GM19099 (cell line): ENCODE results near the gene LAT.
A peak's percentile ranks its signal among the peaks of the same experiment; 100 is the strongest.

ENCODE experiments used
- POLR2A ChIP-seq: IDR thresholded peaks from 3 replicates; pipeline ENCODE4 v1.6.1; 2011; ENCODE audit warnings: low read depth; ENCODE audit not compliant: insufficient read length; ENCODE audit errors: extremely low read depth

Gene LAT

GRCh38 chr16:28974007-28974436, 10.8 kb upstream of the LAT start:
- no peak for TF ChIP-seq POLR2A

GRCh38 chr16:28974437-28975157, 10.3 kb upstream of the LAT start, which contains the start of gene SPNS1:
SPNS1 (plus strand) TSS chr16:28974778; CDS start chr16:28975152, 374 bp downstream.
- peak; percentile 85 for TF ChIP-seq POLR2A

GRCh38 chr16:28975158-28975599, 9.7 kb upstream of the LAT start:
- TF ChIP-seq POLR2A, result no peak

GRCh38 chr16:28977703-28978662, 6.9 kb upstream of the LAT start:
- TF ChIP-seq POLR2A, result no peak

GRCh38 chr16:28980929-28981328, 3.9 kb upstream of the LAT start:
- TF ChIP-seq POLR2A, result no peak

- no peak for TF ChIP-seq POLR2A
Measured at GRCh38 chr16:28981517-28981916, 3.3 kb upstream of the LAT start.

GRCh38 chr16:28982418-28982817, 2.4 kb upstream of the LAT start:
- no peak for TF ChIP-seq POLR2A

GRCh38 chr16:28982949-28983348, 1.9 kb upstream of the LAT start:
- no peak for TF ChIP-seq POLR2A

GRCh38 chr16:28983644-28984043, 1.2 kb upstream of the LAT start:
- TF ChIP-seq POLR2A, result no peak

GRCh38 chr16:28984091-28984490, 761 bp upstream of the LAT start:
- no peak for TF ChIP-seq POLR2A

- TF ChIP-seq POLR2A, result no peak
Measured at GRCh38 chr16:28985211-28986041, 574 bp downstream of the LAT start.

- TF ChIP-seq POLR2A, result no peak
Measured at GRCh38 chr16:28986046-28986445, 1.2 kb downstream of the LAT start.

- TF ChIP-seq POLR2A, result no peak
Measured at GRCh38 chr16:28986492-28986891, 1.6 kb downstream of the LAT start.

- TF ChIP-seq POLR2A, result no peak
Measured at GRCh38 chr16:28987170-28987853, 2.5 kb downstream of the LAT start.
